ENCODE results near the gene SRRM4. TPM values are rescaled to one million over a fixed set of nuclear protein-coding genes. Genes with fewer than 3 reads are reported as not detected.

Gene SRRM4
- total RNA-seq, 1 experiment from 2014 or later: not detected

GRCh38 chr12:119182701-119183493 lies 201.6 kb downstream of the SRRM4 start:
- Histone ChIP-seq H3K4me2 (no peak overlapping the region), H3K79me2 (ENCODE audit: low read depth) (0 out of 2 replicates have a peak, but pooled peaks cover 3% of the 10 kb centered on the region), H3K27me3 (ENCODE audit: insufficient read depth, low read depth) (no peaks in the 10 kb centered on the region), H3F3A (ENCODE audit: insufficient read depth, low read depth) (peaks cover 14% of the 10 kb centered on the region), H2AFZ (no peak overlapping the region), H4K20me1 (ENCODE audit: insufficient read depth) (no peaks in the 10 kb centered on the region), H3K9me2 (ENCODE audit: insufficient read depth) (no peaks in the 10 kb centered on the region), H3K4me3 (no peak overlapping the region), H3K36me3 (ENCODE audit: low read depth) (no peaks in the 10 kb centered on the region), H3K4me1 (replicated peaks; ENCODE audit: insufficient read depth) (peaks cover 29% of the 10 kb centered on the region), H3K27ac (no peak overlapping the region), H3K9me3 (ENCODE audit: insufficient read depth, low read depth) (no peaks in the 10 kb centered on the region)
- TF ChIP-seq EZH2 (IDR thresholded peaks at IDR 0.05; ENCODE audit: low read depth) (no peak), CTCF (conservative IDR thresholded peaks at IDR 0.05) (no peak)
- intact Hi-C loops (cut with micrococcal nuclease; ENCODE audit: unreplicated experiment): no loop called here
- ChIA-PET CTCF (no interaction called here), POLR2A (ENCODE audit: unreplicated experiment) (no interaction called here)
- no peak for DNase-seq
- BruUV-seq (replicated peaks): no TSS peak

GRCh38 chr12:119183942-119184695 lies 202.8 kb downstream of the SRRM4 start:
- DNase-seq: no peak
- Histone ChIP-seq H3K27ac (no peak overlapping the region), H3K4me1 (replicated peaks; ENCODE audit: insufficient read depth) (peaks cover 20% of the 10 kb centered on the region), H3K9me3 (ENCODE audit: insufficient read depth, low read depth) (no peaks in the 10 kb centered on the region), H4K20me1 (ENCODE audit: insufficient read depth) (no peaks in the 10 kb centered on the region), H3K9me2 (ENCODE audit: insufficient read depth) (no peaks in the 10 kb centered on the region), H3K4me3 (no peak overlapping the region), H3K79me2 (ENCODE audit: low read depth) (0 out of 2 replicates have a peak, but pooled peaks cover 3% of the 10 kb centered on the region), H3K27me3 (ENCODE audit: insufficient read depth, low read depth) (no peaks in the 10 kb centered on the region), H3K4me2 (no peak overlapping the region), H2AFZ (no peak overlapping the region), H3K36me3 (ENCODE audit: low read depth) (no peaks in the 10 kb centered on the region), H3F3A (ENCODE audit: insufficient read depth, low read depth) (peaks cover 12% of the 10 kb centered on the region)
- no TSS peak for BruUV-seq (replicated peaks)
- intact Hi-C loops (cut with micrococcal nuclease; ENCODE audit: unreplicated experiment): no loop called here
- POLR2A ChIA-PET (ENCODE audit: unreplicated experiment): no interaction called here
- no peak for TF ChIP-seq EZH2 (IDR thresholded peaks at IDR 0.05; ENCODE audit: low read depth)
- no peak for TF ChIP-seq CTCF (conservative IDR thresholded peaks at IDR 0.05)
- CTCF ChIA-PET: no interaction called here

- H2AFZ ChIP-seq: no peak overlapping the region
- no peaks in the 10 kb centered on the region for H4K20me1 ChIP-seq (ENCODE audit: insufficient read depth)
- H3K9me2 ChIP-seq (ENCODE audit: insufficient read depth): no peaks in the 10 kb centered on the region
- ChIA-PET CTCF (no interaction called here), POLR2A (ENCODE audit: unreplicated experiment) (interaction anchor here (0.7 kb wide), 1 partner anchor 25 kb away, joined by 4 read pairs; no protein-coding TSS in a partner anchor)
- TF ChIP-seq CTCF (conservative IDR thresholded peaks at IDR 0.05) (no peak), EZH2 (IDR thresholded peaks at IDR 0.05; ENCODE audit: low read depth) (no peak)
- no TSS peak for BruUV-seq (replicated peaks)
- no peak overlapping the region for H3K27ac ChIP-seq
- no peak for DNase-seq
- H3K27me3 ChIP-seq (ENCODE audit: insufficient read depth, low read depth): no peaks in the 10 kb centered on the region
- no peaks in the 10 kb centered on the region for H3K79me2 ChIP-seq (ENCODE audit: low read depth)
- no peaks in the 10 kb centered on the region for H3F3A ChIP-seq (ENCODE audit: insufficient read depth, low read depth)
- H3K4me1 ChIP-seq (replicated peaks; ENCODE audit: insufficient read depth): peaks cover 5% of the 10 kb centered on the region; the same call in 1 of the 2 replicates
- no peaks in the 10 kb centered on the region for H3K36me3 ChIP-seq (ENCODE audit: low read depth)
- intact Hi-C loops (cut with micrococcal nuclease; ENCODE audit: unreplicated experiment): no loop called here
- H3K9me3 ChIP-seq (ENCODE audit: insufficient read depth, low read depth): no peaks in the 10 kb centered on the region
- no peak overlapping the region for H3K4me3 ChIP-seq
- H3K4me2 ChIP-seq: no peak overlapping the region
These were observed 213.9 kb downstream of the SRRM4 start for GRCh38 chr12:119195256-119195655.

All from PC-9 (cell line).